Measurements from ENCODE around the gene KIF9. TPM values are rescaled to one million over a fixed set of nuclear protein-coding genes. Genes with fewer than 3 reads are reported as not detected.

KIF9 gene
- total and polyA plus RNA-seq, 2 of the 8 experiments (the other 6 are each of a cell fraction or from before 2014, with no cell fraction given) = 5.0 to 8.0 TPM

DNA sequence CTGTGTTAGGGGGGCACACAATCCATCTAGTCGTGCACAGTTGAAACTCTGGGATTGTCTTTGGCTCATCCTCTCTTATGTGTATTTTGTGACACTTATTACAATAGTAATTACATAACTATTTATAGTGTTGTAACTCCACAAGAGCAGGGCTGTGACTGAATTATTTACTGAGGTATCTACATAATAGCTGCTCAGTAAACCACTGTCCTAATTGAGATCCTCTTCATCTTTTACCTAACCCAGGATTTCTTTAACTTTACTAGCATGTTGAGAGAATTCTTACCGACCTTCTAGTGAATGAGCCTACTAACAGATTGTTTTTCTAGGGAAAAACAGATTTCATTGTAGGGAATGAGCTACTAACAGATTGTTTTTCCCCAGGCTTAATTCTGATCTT is 11.2 kb upstream of the KIF9 start:
- Histone ChIP-seq H3K14ac (ENCODE audit: insufficient read length) (no peak overlapping the region), H3K79me2 (ENCODE audit: control insufficient read depth in 1 of 2, insufficient read depth in 2 of 2, low read length in 2 of 2) (peaks cover 0 to 84% of the 10 kb centered on the region in 2 experiments; a peak in 2 of 4 replicates), H3K4me3 (ENCODE audit: extremely low read depth in 1 of 4, insufficient read depth in 2 of 4, low read depth in 3 of 4, low read length in 4 of 4) (no peak overlapping the region), H3K27me3 (replicated peaks in 1 of 4; ENCODE audit: control insufficient read depth in 3 of 4, extremely low read depth in 1 of 4, insufficient read depth in 3 of 4, low read length in 3 of 4) (no peaks in the 10 kb centered on the region), H3K36me3 (ENCODE audit: control insufficient read depth in 2 of 4, insufficient read depth in 4 of 4, low read length in 3 of 4) (peaks cover 0 to 5% (median 0%) of the 10 kb centered on the region in 4 experiments; a peak in 2 of 8 replicates), H4K5ac (ENCODE audit: insufficient read length, low read depth, low read length) (no peak overlapping the region), H3K23ac (ENCODE audit: insufficient read length) (no peak overlapping the region), H2BK12ac (ENCODE audit: low read depth, low read length) (no peak overlapping the region), H2AK5ac (ENCODE audit: low read depth, low read length) (no peak overlapping the region), H3K56ac (replicated peaks; ENCODE audit: insufficient read length, low read depth, low read length) (no peak overlapping the region), H3K18ac (ENCODE audit: extremely low read depth, low read length) (no peak overlapping the region), H3K79me1 (ENCODE audit: low read depth, low read length) (peaks cover 2% of the 10 kb centered on the region), H2BK120ac (replicated peaks; ENCODE audit: low read depth, low read length) (no peak overlapping the region), H3K4ac (replicated peaks; ENCODE audit: insufficient read length, low read depth, low read length) (no peak overlapping the region), H4K91ac (replicated peaks; ENCODE audit: insufficient read length, low read length) (no peak overlapping the region), H2AFZ (ENCODE audit: low read length) (no peak overlapping the region), H2BK20ac (ENCODE audit: low read length) (no peak overlapping the region), H3K27ac (ENCODE audit: low read depth, low read length) (no peak overlapping the region), H3K9ac (replicated peaks in 1 of 4; ENCODE audit: extremely low read depth in 1 of 4, low read depth in 3 of 4, low read length in 3 of 4) (no peak overlapping the region), H2BK15ac (ENCODE audit: low read length) (no peak overlapping the region), H3K4me2 (ENCODE audit: insufficient read depth in 1 of 2, low read depth in 2 of 2, low read length in 2 of 2) (no peak overlapping the region), H4K8ac (ENCODE audit: extremely low read depth, insufficient read depth, low read length) (no peak overlapping the region), H3K23me2 (ENCODE audit: low read depth, low read length) (no peaks in the 10 kb centered on the region), H2BK5ac (ENCODE audit: low read depth, low read length) (no peak overlapping the region), H3K4me1 (replicated peaks in 1 of 4; ENCODE audit: control insufficient read depth in 3 of 4, insufficient read depth in 4 of 4, low read length in 3 of 4) (no peaks in the 10 kb centered on the region; a peak in 1 of 7 replicates), H4K20me1 (replicated peaks in 1 of 2; ENCODE audit: control insufficient read depth in 1 of 2, insufficient read depth in 2 of 2, low read length in 2 of 2) (peaks cover 10 to 14% of the 10 kb centered on the region in 2 experiments), H3K9me3 (ENCODE audit: insufficient read depth in 2 of 2, low read depth in 1 of 2, low read length in 1 of 2) (no peaks in the 10 kb centered on the region)
- WGBS, 2 experiments (ENCODE audit: extremely low coverage in 1 of 2, insufficient coverage in 1 of 2, insufficient read length in 1 of 2, insufficient replicate concordance in 2 of 2, low coverage in 1 of 2, low lambda C conversion rate in 2 of 2, missing lambda C conversion rate in 1 of 2) = 95% methylated on average over 2 of the region's 2 CpGs; no CpG with 5 or more reads in 1 of the 2 experiments
- ChIA-PET POLR2A (ENCODE audit: partially characterized antibody) (interaction anchor here (1.0 to 3.0 kb wide), 2 partner anchors 10 to 70 kb away, joined by 3 to 22 read pairs; partner anchors contain the start of genes KIF9 and KLHL18), CTCF (ENCODE audit: partially characterized antibody) (interaction anchor here (0.7 to 1.6 kb wide), 9 partner anchors 10 to 112 kb away, joined by 3 to 4 read pairs (median 3); no protein-coding TSS in a partner anchor)
- FAIRE-seq (no peak), DNase-seq (ENCODE audit: low read depth in 1 of 2, low spot score in 2 of 2) (no peak)
- TF ChIP-seq TBP (IDR thresholded peaks at IDR 0.05; ENCODE audit: low read depth, low read length) = no peak
- no peak for TF ChIP-seq PHF8 (conservative IDR thresholded peaks at IDR 0.05; ENCODE audit: low read depth, low read length)
- no peak for TF ChIP-seq NRF1 (IDR thresholded peaks at IDR 0.05; ENCODE audit: low read depth, low read length)
- no peak for TF ChIP-seq CBX5 (IDR thresholded peaks at IDR 0.05; ENCODE audit: low read depth, low read length)
